GM19452 (cell line): ENCODE results near the gene SPAG16.

Source experiments
- ATAC-seq: cut with Tn5 transposase; IDR thresholded peaks from one replicate; pipeline ENCODE4 v1.9.1; 2021; ENCODE audit not compliant: unreplicated experiment

The SPAG16 gene

GRCh38 chr2:214450118-214450894 lies 1166.0 kb downstream of the SPAG16 start:
- no peak for ATAC-seq

GRCh38 chr2:214451516-214452275 lies 1167.4 kb downstream of the SPAG16 start:
- ATAC-seq = no peak
